Right hindlimb (tissue), 1 donor: ENCODE data around the gene COASY.
A peak's percentile ranks its signal among the peaks of the same experiment; 100 is the strongest.
"Not testable (repeated sequence)": the region's sequence is repeated elsewhere in the genome, so short reads cannot be mapped to it uniquely, and the experiment has no call there.

ENCODE experiments used
- DNase-seq: peaks from one replicate; pipeline ENCODE4 v3.0.0-alpha.2; 2018

COASY gene

GRCh38 chr17:42553161-42553818 is 8.7 kb upstream of the COASY start:
- DNase-seq: no peak

DNA sequence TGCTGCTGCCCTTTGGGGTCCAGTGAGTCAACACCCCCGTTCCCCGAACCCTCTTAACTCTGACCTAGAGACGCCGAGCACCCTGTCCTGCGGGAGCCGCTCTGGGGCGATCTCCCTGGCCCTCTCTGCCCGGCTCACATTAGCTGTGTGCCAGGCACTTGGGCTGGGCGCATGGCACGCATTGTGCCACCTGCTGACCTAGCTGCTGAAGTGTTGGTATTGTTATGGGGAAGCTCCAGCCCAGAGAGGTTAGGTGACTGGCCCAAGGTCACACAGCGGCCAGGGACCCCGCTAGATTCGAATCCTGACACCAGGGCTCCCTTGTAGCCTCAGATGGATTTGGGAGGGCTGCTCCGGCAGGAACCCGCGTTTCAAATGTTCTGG is 8.1 kb upstream of the COASY start:
- DNase-seq: no peak

DNA sequence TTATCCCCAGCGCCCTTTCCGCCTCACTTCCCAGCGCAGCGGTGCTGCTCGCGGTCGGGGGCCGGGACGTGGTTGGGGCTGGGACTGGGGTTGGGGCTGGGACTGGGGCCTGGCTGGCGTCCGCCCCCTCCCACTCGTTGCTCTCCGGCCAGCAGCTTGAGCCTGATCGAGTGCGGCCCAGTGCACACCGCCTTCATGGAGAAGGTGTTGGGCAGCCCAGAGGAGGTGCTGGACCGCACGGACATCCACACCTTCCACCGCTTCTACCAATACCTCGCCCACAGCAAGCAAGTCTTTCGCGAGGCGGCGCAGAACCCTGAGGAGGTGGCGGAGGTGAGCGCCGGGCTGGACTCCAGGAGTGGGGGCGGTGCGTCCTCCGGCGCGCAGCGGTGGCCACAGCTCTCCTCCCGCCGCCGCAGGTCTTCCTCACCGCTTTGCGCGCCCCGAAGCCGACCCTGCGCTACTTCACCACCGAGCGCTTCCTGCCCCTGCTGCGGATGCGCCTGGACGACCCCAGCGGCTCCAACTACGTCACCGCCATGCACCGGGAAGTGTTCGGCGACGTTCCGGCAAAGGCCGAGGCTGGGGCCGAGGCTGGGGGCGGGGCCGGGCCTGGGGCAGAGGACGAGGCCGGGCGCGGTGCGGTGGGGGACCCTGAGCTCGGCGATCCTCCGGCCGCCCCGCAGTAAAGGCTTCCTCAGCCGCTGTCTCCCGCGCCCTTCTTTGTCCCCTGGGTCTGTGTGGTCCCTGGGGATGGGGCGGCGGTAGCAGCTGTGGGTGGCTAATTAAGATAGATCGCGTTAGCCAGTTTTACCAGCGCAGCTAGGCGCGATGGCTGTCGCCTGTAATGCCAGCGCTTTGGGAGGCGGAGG is 7.5 kb upstream of the COASY start:
- DNase-seq: peak; percentile 95

DNA sequence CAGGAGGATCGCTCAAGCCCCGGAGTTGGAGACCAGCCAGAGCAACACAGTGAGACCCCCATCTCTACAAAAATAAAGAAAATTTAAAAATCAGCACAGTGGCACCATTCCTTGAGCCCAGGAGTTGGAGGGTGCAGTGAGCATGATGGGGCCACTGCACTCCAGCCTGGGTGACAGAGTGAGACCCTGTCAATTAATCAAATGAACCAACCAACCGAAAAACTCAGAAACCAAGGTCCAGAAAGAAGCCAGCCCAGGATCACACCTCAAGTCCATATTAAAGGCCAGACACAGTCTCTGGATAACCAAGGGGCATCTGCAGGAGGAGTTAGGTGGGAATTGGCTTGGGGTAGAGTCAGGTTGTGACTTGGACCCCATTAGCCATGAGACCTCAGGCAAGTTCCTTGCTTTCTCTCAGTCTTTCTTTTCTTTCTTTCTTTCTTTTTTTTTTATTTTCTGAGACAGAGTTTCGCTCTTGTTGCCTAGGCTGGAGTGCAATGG is 6.8 kb upstream of the COASY start:
- no peak for DNase-seq

- DNase-seq: not testable (repeated sequence)
These were observed 5.9 kb upstream of the COASY start for GRCh38 chr17:42555961-42556617.

- no peak for DNase-seq
These were observed 2.9 kb upstream of the COASY start for GRCh38 chr17:42559075-42559474.

DNA sequence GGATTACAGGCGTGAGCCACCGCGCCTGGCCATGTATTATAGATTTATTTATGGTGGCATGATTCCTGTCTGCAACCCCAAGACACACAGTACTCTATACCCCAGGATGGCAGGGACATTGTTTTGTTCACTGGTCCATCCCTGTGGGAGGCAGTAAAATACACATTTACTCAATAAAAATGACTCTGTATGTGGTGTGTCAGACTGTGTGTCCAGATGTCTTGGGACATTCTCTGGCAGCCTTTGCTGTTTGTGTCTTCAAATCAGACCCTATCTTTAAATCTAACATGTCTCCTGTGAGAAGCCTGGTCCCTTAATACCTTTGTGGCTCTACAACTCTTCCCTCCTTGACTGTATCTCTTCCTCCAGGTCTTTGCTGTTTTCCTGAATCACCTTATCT is 1.7 kb upstream of the COASY start:
- DNase-seq: no peak

DNA sequence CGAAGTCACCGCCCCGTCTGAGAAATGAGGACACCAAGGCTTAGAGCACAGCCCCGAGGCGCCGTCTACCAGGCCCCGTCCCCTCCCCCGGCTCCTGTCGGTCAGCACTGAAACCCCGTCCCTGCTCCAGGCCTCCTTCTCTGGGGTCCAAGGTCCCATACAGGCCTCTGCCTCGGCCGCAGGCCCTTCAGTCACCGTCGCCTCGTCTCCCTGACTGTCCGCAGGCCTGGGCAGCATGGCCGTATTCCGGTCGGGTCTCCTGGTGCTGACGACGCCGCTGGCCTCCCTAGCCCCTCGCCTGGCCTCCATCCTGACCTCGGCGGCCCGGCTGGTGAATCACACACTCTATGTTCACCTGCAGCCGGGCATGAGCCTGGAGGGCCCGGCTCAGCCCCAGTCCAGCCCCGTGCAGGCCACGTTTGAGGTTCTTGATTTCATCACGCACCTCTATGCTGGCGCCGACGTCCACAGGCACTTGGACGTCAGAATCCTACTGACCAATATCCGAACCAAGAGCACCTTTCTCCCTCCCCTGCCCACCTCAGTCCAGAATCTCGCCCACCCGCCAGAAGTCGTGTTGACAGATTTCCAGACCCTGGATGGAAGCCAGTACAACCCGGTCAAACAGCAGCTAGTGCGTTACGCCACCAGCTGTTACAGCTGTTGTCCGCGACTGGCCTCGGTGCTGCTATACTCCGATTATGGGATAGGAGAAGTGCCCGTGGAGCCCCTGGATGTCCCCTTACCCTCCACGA is 617 bp downstream of the COASY start:
- no peak for DNase-seq

DNA sequence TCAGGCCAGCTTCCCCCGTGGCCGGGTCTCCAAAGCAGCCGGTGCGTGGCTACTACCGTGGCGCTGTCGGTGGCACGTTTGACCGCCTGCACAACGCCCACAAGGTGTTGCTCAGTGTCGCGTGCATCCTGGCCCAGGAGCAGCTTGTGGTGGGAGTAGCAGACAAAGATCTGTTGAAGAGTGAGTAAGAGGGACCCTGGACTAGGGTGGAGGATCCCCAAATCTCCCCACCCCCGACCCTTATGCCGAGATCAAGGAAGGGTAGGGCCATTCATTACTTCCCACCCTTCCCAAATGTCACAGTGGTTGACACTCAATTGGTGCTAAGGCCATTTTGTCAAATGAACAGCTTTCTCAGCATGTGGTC is 1.2 kb downstream of the COASY start:
- no peak for DNase-seq

GRCh38 chr17:42563543-42563942 is 1.6 kb downstream of the COASY start:
- no peak for DNase-seq

GRCh38 chr17:42563950-42564349 is 2.0 kb downstream of the COASY start:
- DNase-seq: no peak

DNA sequence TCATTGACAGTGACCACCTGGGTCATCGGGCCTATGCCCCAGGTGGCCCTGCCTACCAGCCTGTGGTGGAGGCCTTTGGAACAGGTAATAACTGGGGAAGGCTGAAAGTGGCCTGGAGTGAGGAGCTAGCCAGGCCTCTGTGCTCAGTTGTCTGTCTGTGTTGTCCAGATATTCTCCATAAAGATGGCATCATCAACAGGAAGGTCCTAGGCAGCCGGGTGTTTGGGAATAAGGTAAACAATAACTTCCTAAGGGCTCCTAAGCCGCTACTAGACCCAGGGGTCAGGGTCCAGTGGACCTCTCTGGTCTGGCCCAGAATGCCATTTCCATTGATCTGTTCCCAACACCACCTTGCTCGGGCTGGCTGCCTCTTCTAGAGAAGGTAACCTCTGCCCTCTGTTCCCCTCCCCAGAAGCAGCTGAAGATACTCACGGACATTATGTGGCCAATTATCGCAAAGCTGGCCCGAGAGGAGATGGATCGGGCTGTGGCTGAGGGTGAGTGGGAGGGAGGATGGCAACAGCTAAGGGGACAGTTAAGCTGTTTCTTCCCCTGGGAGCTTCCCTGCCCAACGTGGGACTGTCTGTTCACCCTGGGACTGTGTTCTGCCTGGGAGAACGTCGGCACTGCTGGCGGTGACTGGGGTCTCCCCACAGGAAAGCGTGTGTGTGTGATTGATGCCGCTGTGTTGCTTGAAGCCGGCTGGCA is 3.0 kb downstream of the COASY start:
- peak; percentile 18 for DNase-seq

GRCh38 chr17:42565523-42566214 is 3.7 kb downstream of the COASY start:
- DNase-seq: peak; percentile 16

- no peak for DNase-seq
These were observed 4.4 kb downstream of the COASY start for GRCh38 chr17:42566215-42566882.

DNA sequence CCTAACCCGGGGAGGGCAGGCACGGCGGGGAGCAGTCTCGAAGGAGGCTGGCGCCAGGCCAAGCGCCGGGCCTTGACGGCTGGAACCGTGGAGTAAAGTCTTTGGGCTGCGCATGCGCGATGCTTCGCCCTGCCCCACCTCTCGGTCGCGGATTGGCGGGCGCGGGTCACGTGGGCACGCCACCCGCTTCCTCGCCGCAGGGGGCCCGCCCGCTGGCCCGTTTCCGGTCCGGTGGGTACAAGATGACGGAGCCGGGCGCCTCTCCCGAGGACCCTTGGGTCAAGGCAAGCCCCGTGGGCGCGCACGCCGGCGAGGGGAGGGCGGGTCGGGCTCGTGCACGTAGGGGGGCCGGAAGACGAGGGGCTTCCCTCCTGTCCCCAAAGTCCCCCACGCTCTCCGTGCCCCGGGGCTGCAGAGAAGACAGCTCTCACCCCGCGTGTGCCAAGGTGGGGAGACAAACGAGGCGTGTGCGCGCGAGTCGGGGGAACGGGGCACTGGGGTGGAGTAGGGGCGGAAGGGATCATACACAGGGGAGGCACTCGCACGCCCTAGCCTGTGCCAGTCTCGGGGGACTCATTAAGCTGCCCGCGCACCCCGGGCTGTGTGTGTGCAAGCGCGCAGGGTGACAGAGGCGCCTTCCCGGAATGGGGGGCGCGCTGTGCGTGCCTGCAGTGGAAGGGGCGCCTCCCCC is 5.1 kb downstream of the COASY start, which contains the start of gene MLX:
Gene MLX (plus strand): TSS at position 218 of the 691 bp plus-strand sequence. CDS start 25 bp downstream, at position 243.
- peak; percentile 93 for DNase-seq

DNA sequence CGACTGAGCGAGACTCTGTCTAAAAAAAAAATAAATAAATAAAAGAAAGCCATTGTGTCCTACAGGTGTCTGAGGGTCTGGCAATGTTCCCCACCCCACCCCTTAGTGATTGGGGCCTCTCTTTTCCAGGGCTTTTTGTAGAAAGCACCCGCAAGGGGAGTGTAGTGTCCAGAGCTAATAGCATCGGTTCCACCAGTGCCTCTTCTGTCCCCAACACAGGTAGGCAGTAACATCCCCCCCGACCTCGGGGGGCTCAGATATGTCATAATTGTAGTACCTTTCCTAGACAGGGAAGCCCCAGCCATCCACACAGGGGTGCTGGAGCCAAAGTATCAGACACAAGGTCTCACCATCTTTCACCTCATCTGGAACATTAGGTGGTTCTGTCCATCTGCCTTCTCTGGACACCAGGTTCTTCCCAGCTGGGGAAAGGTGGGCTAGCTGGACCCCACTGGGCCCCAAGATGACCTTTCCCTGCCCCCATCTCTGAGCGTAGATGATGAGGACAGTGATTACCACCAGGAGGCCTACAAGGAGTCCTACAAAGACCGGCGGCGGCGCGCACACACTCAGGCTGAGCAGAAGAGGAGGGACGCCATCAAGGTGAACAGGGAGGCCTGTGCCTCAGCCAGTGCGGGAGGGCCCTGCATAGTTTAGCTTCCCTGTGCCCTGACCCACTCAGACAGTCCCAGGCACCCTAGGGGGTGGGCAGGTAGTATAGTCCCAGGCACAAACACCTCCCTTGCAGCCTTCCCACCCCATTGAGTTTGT is 6.6 kb downstream of the COASY start:
- DNase-seq: peak; percentile 19

DNA sequence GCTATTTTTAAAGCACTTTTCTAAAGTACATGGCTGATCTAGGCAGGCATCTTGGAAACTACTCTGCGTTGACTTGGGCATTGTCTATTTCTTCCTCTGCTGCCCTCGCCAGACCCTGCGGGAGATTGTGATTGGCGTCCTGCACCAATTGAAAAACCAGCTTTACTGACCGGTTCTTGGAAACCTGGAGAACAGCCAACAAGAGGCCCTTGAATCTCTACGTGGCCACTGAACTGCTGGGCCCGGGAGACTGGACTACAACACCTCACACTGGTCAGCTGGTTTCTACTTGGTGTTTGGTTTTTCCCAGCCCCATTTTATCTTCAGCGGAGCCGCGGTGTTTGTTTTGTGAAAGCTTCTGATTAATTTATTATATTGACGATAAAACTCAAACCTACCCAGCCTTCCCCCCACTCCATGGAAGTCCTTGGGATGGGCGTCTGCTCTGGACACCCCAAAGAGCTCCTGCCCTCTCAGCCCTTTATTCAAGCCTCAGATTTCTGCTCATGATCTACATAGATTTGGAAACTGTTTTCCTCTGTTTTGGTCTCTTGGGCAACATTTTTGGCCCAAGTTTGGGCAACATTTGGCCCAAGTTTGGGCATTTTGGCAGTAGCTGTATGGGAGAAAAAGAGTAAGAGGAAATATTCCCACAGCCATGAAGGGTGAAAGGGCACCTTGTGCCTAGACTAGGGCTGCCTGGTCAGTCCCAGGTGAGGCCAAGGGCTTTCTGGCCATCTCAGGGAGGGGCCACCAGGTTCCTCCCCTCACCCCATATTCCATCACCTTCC is 9.7 kb downstream of the COASY start:
- DNase-seq: no peak

DNA sequence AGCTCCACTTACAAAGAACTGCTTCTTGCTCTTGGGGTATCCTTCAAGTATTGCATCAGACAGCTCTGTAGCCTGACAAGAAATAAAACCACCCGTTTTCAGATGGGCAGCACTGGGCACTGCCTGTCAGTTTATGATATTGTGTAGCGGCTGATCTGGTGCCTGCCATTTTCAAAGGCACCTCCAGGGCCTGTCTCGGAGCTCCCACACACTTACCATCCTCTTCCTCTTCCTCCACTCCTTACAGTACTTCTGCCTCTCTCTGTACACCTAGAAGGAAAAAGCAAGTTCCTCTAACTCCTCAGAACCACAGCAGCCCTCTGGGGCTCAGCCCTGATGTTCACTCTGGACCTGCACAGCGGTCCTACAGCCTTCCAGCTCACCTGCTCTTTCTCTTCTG is 11.1 kb downstream of the COASY start:
- no peak for DNase-seq

GRCh38 chr17:42574463-42574862 is 12.5 kb downstream of the COASY start:
- no peak for DNase-seq
